Hepatocyte (in vitro differentiated cells): ENCODE results near the gene EEF1AKMT4. TPM values are rescaled to one million over a fixed set of nuclear protein-coding genes. Genes with fewer than 3 reads are reported as not detected.
A peak's percentile ranks its signal among the peaks of the same experiment; 100 is the strongest.

Source experiments
- DNase-seq: peaks from one replicate; pipeline ENCODE4 v3.0.0-alpha.2; 2016; ENCODE audit warnings: low spot score
- H2AFZ ChIP-seq: fragments of 200-600 bp; sonication (generic); 2 replicates; pipeline ENCODE4 v1.6.0; 2016; ENCODE audit warnings: antibody characterized with exemption, mild to moderate bottlenecking
- H3K27ac ChIP-seq: fragments of 200-600 bp; sonication (generic); 2 replicates; pipeline ENCODE4 v1.5.1; 2016; ENCODE audit warnings: mild to moderate bottlenecking
- H3K27me3 ChIP-seq: fragments of 200-600 bp; sonication (generic); 2 replicates; pipeline ENCODE4 v1.6.1; 2016
- H3K36me3 ChIP-seq: fragments of 200-600 bp; sonication (generic); replicated peaks from 2 replicates; pipeline ENCODE4 v1.5.1; 2016; ENCODE audit warnings: low read depth; ENCODE audit not compliant: insufficient read depth
- H3K4me1 ChIP-seq: fragments of 200-600 bp; sonication (generic); 2 replicates; pipeline ENCODE4 v1.5.1; 2016; ENCODE audit warnings: mild to moderate bottlenecking, moderate library complexity; ENCODE audit not compliant: insufficient read depth
- H3K4me2 ChIP-seq: fragments of 200-600 bp; sonication (generic); 2 replicates; pipeline ENCODE4 v1.6.0; 2016
- H3K4me3 ChIP-seq: fragments of 200-600 bp; sonication (generic); 2 replicates; pipeline ENCODE4 v1.5.1; 2016; ENCODE audit warnings: mild to moderate bottlenecking
- H3K79me2 ChIP-seq: fragments of 200-600 bp; sonication (generic); 2 replicates; pipeline ENCODE4 v1.6.0; 2017; ENCODE audit warnings: mild to moderate bottlenecking
- H3K9me2 ChIP-seq: fragments of 200-600 bp; sonication (generic); replicated peaks from 2 replicates; pipeline ENCODE4 v1.6.0; 2017; ENCODE audit warnings: mild to moderate bottlenecking; ENCODE audit not compliant: insufficient read depth
- H3K9me3 ChIP-seq: fragments of 200-600 bp; sonication (generic); 2 replicates; pipeline ENCODE4 v1.5.1; 2016; ENCODE audit warnings: low read depth, mild to moderate bottlenecking
- H4K20me1 ChIP-seq: fragments of 200-600 bp; sonication (generic); 2 replicates; pipeline ENCODE4 v1.6.0; 2016; ENCODE audit warnings: mild to moderate bottlenecking; ENCODE audit not compliant: insufficient read depth, poor library complexity, severe bottlenecking
- EZH2 ChIP-seq: fragments of 200-600 bp; sonication (generic); IDR thresholded peaks from 2 replicates; pipeline ENCODE4 v1.6.1; 2016; ENCODE audit warnings: antibody characterized with exemption, mild to moderate bottlenecking, borderline replicate concordance
- EZH2phosphoT487 ChIP-seq: fragments of 200-600 bp; sonication (generic); IDR thresholded peaks from one replicate; pipeline ENCODE4 v1.6.1; 2018; ENCODE audit warnings: antibody characterized with exemption, mild to moderate bottlenecking, low read depth, moderate library complexity; ENCODE audit not compliant: unreplicated experiment, severe bottlenecking
- WGBS: methylation state at CpG from one replicate; pipeline ENCODE4 v1.1.6; 2016; ENCODE audit warnings: low lambda C conversion rate; ENCODE audit errors: missing lambda C conversion rate; 5-methylcytosine and 5-hydroxymethylcytosine counted together
- polyA plus RNA-seq: library from polyadenylated mRNA; unstranded; fragments of >200 nt; fragmentation: Nextera tagmentation; extraction: Ambion mirVana; gene quantifications from 2 replicates; pipeline ENCODE4 v1.2.1, GENCODE V29; 2016
- total RNA-seq: library from RNA; depleted of rRNA; stranded (reverse); fragments of >200 nt; gene quantifications from 2 replicates; pipeline ENCODE4 v1.2.3, GENCODE V29; 2014
- TF ChIP-seq, protein P1 (sequence below): fragments of 200-600 bp; sonication (generic); IDR thresholded peaks from 2 replicates; pipeline ENCODE4 v1.5.1; 2016; ENCODE audit warnings: antibody characterized with exemption, mild to moderate bottlenecking; ENCODE audit not compliant: poor library complexity

Gene EEF1AKMT4
- total and polyA plus RNA-seq, 2 experiments from 2014 or later, result 9.8 to 13.5 TPM

DNA sequence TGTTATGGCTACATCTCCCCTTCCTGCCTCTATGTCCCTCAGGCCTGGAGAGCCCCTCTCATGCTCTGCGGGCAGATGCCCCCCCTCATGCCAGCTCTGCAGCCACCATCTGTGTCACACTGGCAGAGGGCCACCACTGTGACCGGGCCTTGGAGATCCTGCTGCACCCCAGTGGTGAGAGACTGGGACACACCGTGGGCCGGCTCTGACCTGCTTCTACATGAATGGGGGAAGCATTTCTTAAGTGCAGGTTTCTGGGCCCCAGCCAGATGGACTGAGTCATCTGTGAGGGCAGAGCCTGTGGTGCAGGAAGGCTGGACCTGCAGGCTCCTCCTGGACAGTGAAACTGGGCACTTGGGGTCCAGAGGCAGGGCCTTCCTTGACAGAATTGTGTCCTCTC is 15.2 kb upstream of the EEF1AKMT4 start:
- Histone ChIP-seq H3K4me2 (no peak overlapping the region), H4K20me1 (no peaks in the 10 kb centered on the region), H3K79me2 (no peaks in the 10 kb centered on the region), H3K9me3 (no peaks in the 10 kb centered on the region), H2AFZ (no peak overlapping the region), H3K4me1 (peaks cover 12% of the 10 kb centered on the region), H3K36me3 (no peaks in the 10 kb centered on the region), H3K27me3 (peaks cover 33% of the 10 kb centered on the region), H3K9me2 (no peaks in the 10 kb centered on the region), H3K27ac (no peak overlapping the region), H3K4me3 (no peak overlapping the region)
- no peak for TF ChIP-seq EZH2
- no peak for TF ChIP-seq EZH2phosphoT487
- TF ChIP-seq, protein P1, sequence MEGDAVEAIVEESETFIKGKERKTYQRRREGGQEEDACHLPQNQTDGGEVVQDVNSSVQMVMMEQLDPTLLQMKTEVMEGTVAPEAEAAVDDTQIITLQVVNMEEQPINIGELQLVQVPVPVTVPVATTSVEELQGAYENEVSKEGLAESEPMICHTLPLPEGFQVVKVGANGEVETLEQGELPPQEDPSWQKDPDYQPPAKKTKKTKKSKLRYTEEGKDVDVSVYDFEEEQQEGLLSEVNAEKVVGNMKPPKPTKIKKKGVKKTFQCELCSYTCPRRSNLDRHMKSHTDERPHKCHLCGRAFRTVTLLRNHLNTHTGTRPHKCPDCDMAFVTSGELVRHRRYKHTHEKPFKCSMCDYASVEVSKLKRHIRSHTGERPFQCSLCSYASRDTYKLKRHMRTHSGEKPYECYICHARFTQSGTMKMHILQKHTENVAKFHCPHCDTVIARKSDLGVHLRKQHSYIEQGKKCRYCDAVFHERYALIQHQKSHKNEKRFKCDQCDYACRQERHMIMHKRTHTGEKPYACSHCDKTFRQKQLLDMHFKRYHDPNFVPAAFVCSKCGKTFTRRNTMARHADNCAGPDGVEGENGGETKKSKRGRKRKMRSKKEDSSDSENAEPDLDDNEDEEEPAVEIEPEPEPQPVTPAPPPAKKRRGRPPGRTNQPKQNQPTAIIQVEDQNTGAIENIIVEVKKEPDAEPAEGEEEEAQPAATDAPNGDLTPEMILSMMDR, result no peak
- DNase-seq, result peak; percentile 56
- WGBS, result 60% methylated on average over 4 of the region's 4 CpGs

DNA sequence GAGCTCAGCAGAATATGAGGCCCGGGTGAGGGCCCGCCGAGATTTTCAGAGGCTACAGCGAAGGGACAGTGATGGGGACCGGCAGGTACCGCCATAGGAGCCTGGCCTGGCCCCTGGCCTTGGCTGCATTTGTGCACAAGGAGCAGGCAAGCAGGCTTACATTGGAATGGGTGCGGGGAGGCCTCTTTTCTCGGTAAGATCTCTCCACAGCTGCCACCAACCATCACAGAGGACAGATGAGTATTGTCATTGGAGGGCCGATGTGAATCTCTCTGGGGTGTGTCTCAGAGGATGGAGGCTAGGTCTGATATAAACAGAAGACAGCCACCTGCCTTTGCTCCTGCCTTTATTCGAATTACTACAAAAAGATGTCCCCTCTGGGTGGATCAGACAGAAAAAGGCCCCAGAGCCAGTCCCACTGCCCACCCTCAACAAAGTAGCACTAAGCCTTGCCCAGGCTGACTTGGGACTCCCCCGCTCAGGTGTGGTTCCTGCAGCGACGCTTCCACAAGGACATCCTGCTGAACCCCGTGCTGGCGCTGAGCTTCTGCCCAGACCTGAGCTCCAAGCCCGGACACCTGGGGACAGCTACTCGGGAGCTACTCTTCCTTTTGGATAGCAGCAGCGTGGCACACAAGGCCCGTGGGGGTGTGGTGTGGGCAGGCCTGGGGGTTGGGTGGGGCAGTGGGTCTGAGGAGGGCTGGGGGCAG is 14.6 kb upstream of the EEF1AKMT4 start:
- H3K36me3 ChIP-seq, result no peaks in the 10 kb centered on the region
- H3K79me2 ChIP-seq, result no peaks in the 10 kb centered on the region
- H3K9me2 ChIP-seq, result no peaks in the 10 kb centered on the region
- no peak overlapping the region for H2AFZ ChIP-seq
- WGBS, result 90% methylated on average over 19 of the region's 19 CpGs
- H3K4me1 ChIP-seq, result peaks cover 8% of the 10 kb centered on the region
- no peak for DNase-seq
- H3K9me3 ChIP-seq, result no peaks in the 10 kb centered on the region
- H3K4me2 ChIP-seq, result no peak overlapping the region
- peaks cover 29% of the 10 kb centered on the region for H3K27me3 ChIP-seq
- H4K20me1 ChIP-seq, result no peaks in the 10 kb centered on the region
- H3K4me3 ChIP-seq, result no peak overlapping the region
- H3K27ac ChIP-seq, result no peak overlapping the region
- TF ChIP-seq EZH2 (no peak), EZH2phosphoT487 (no peak)
- TF ChIP-seq, protein P1, result no peak

DNA sequence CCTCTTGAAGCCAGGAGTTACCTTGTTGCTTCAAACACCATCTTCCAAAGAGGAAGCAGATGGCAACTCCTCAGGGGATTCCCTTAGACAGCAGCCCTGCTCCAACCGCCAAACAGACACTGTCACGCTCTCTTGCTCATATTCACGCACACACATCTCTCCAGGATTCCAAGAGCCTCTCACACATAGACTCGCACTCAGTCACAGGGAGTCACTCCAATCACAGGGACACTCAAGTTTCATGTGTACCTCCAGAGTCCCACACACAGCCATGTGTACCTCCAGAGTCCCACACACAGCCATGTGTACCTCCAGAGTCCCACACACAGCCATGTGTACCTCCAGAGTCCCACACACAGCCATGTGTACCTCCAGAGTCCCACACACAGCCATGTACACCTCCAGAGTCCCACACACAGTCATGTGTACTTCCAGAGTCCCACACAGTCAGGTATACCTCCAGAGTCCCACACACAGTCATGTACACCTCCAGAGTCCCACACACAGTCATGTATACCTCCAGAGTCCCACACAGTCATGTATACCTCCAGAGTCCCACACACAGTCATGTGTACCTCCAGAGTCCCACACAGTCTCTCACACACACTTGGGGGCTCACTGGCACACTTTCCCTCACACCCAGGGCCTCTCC is 14.0 kb upstream of the EEF1AKMT4 start:
- H3K9me2 ChIP-seq, result no peaks in the 10 kb centered on the region
- H3K27me3 ChIP-seq, result peaks cover 23% of the 10 kb centered on the region
- 90% methylated on average over 4 of the region's 4 CpGs for WGBS
- TF ChIP-seq, protein P1, result no peak
- TF ChIP-seq EZH2phosphoT487 (no peak), EZH2 (no peak)
- peaks cover 3% of the 10 kb centered on the region for H3K4me1 ChIP-seq
- no peaks in the 10 kb centered on the region for H3K79me2 ChIP-seq
- H3K36me3 ChIP-seq, result no peaks in the 10 kb centered on the region
- no peak overlapping the region for H3K27ac ChIP-seq
- no peak overlapping the region for H3K4me3 ChIP-seq
- no peaks in the 10 kb centered on the region for H3K9me3 ChIP-seq
- DNase-seq, result no peak
- H4K20me1 ChIP-seq, result no peaks in the 10 kb centered on the region
- H2AFZ ChIP-seq, result no peak overlapping the region
- no peak overlapping the region for H3K4me2 ChIP-seq
